HepG2 (cell line): ENCODE data around the gene SGSM1. TPM values are rescaled to one million over a fixed set of nuclear protein-coding genes. Genes with fewer than 3 reads are reported as not detected.

ENCODE experiments used
- DRAP1 ChIP-seq: IDR thresholded peaks from 2 replicates; pipeline ENCODE4 v1.6.1; 2016; ENCODE audit warnings: missing genetic modification reagents, missing compliant biosample characterization
- JUNB ChIP-seq: sonication (generic); formaldehyde crosslinking; IDR thresholded peaks from 2 replicates; pipeline ENCODE4 v1.8.0; 2022; ENCODE audit warnings: missing genetic modification reagents, mild to moderate bottlenecking, borderline replicate concordance
- KIAA2018 ChIP-seq: sonication (generic); formaldehyde crosslinking; IDR thresholded peaks from 2 replicates; pipeline ENCODE4 v1.5.0; 2020; ENCODE audit warnings: mild to moderate bottlenecking, missing genetic modification reagents, borderline replicate concordance
- MAFG ChIP-seq: sonication (generic); formaldehyde crosslinking; IDR thresholded peaks from 2 replicates; pipeline ENCODE4 v1.5.1; 2020; ENCODE audit warnings: mild to moderate bottlenecking, missing genetic modification reagents
- NFYB ChIP-seq: sonication (generic); formaldehyde crosslinking; IDR thresholded peaks from 2 replicates; pipeline ENCODE4 v1.4.0; 2020; ENCODE audit warnings: missing genetic modification reagents
- YEATS4 ChIP-seq: sonication (generic); formaldehyde crosslinking; IDR thresholded peaks from 2 replicates; pipeline ENCODE4 v1.4.0; 2020; ENCODE audit warnings: missing genetic modification reagents, borderline replicate concordance
- ZBTB2 ChIP-seq: sonication (generic); formaldehyde crosslinking; IDR thresholded peaks from 2 replicates; pipeline ENCODE4 v1.8.0; 2022; ENCODE audit warnings: low read depth, missing genetic modification reagents
- ZBTB7B ChIP-seq: sonication (generic); formaldehyde crosslinking; IDR thresholded peaks from 2 replicates; pipeline ENCODE4 v1.4.0; 2020; ENCODE audit warnings: missing genetic modification reagents
- ZFX ChIP-seq: sonication (generic); formaldehyde crosslinking; IDR thresholded peaks from 2 replicates; pipeline ENCODE4 v1.4.0; 2020; ENCODE audit warnings: mild to moderate bottlenecking, low read depth, missing genetic modification reagents, moderate library complexity
- ZNF350 ChIP-seq: sonication (generic); formaldehyde crosslinking; IDR thresholded peaks from 2 replicates; pipeline ENCODE4 v1.4.0; 2020; ENCODE audit warnings: mild to moderate bottlenecking, low read depth, missing genetic modification reagents, borderline replicate concordance
- ZNF646 ChIP-seq: sonication (generic); formaldehyde crosslinking; IDR thresholded peaks from 2 replicates; pipeline ENCODE4 v1.9.0; 2021; ENCODE audit warnings: mild to moderate bottlenecking, missing genetic modification reagents
- polyA plus RNA-seq, 8 experiments: library from polyadenylated mRNA; depleted of rRNA in 3 of 8; stranded (reverse) in 7 of 8; unstranded in 1 of 8; fragments of >200 nt; fragmentation: Illumina TruSeq in 4 of 8; extraction: Trizol in 4 of 8; gene quantifications; 2 replicates each; pipeline versions ENCODE4 v1.2.1 to v1.2.3, GENCODE V29; 2011 to 2016; ENCODE audit warnings: low read depth in 4 of 8, missing spikeins in 1 of 8, mixed read lengths in 1 of 8; ENCODE audit not compliant: insufficient read depth in 1 of 8
- total RNA-seq, 5 experiments: library from RNA; depleted of rRNA; stranded (reverse); fragments of >200 nt; fragmentation: Illumina TruSeq; extraction: Trizol; gene quantifications; 2 replicates each; pipeline ENCODE4 v1.2.3, GENCODE V29; 2016; ENCODE audit warnings: low read depth in 1 of 5

SGSM1 gene
- total and polyA plus RNA-seq, 2 of the 13 experiments (the other 11 are each of a cell fraction or from before 2014, with no cell fraction given), result 0.07 TPM; not detected in 1

- TF ChIP-seq ZNF646 (CRISPR knock-in tag), result no peak
- TF ChIP-seq ZNF350 (CRISPR knock-in tag), result peak; percentile 66; the same call in 1 of the 2 replicates
- no peak; the same call in 1 of the 2 replicates for TF ChIP-seq NFYB (CRISPR knock-in tag)
- TF ChIP-seq KIAA2018 (CRISPR knock-in tag), result no peak
- no peak for TF ChIP-seq DRAP1 (CRISPR knock-in tag)
- peak; percentile 51 for TF ChIP-seq ZBTB2 (CRISPR knock-in tag)
- TF ChIP-seq ZBTB7B, result peak; percentile 86
- no peak for TF ChIP-seq JUNB (CRISPR knock-in tag)
- peak; percentile 39; the same call in 1 of the 2 replicates for TF ChIP-seq YEATS4 (CRISPR knock-in tag)
- TF ChIP-seq ZFX (CRISPR knock-in tag), result peak; percentile 65
- TF ChIP-seq MAFG (CRISPR knock-in tag), result no peak
These were observed 146.2 kb downstream of the SGSM1 start, which contains the start of gene KIAA1671 (continued) for GRCh38 chr22:24951942-24952836.
